Measurements from ENCODE around the gene SIRT2.
A peak's percentile ranks its signal among the peaks of the same experiment; 100 is the strongest.
"Not testable (repeated sequence)": the region's sequence is repeated elsewhere in the genome, so short reads cannot be mapped to it uniquely, and the experiment has no call there.

SIRT2 gene

DNA sequence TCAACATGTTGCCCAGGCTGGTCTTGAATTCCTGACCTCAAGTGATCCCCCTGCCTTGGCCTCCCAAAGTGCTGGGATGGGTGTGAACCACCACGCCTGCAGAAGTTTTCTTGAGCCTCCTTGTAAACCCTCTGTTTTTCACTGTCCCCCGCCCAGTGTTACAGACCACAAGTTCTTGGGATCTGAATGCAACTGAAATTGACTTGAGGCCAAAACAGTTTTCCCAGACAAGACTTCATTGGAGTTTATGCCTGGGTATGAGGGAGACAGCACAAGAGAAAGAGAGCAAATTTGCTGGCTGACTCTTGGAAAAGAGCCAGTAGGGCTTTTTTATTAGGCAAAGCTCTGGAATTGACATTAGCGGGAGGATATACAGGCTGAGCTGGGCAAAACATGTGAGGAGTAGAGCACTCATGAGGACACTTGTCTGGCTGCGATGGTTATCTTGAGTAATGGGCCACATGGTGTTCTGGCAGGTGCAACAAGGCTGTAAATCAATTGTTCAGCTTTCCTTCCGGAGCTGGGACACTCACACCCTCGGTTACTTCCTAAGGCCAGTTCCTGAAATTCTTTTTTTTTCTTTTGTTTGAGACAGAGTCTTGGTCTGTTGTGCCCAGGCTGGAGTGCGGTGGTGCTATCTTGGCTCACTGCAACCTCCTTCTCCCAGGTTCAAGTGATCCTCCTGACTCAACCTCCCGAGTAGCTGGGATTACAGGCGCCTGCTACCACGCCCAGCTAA lies 36.9 kb downstream of the SIRT2 start:
- ChIA-PET POLR2A (ENCODE audit: low non-redundant PET) (interaction anchor here (0.6 kb wide), 1 partner anchor 9 kb away, joined by 3 read pairs; no protein-coding TSS in a partner anchor), CTCF (interaction anchor here (0.6 to 1.4 kb wide), 3 partner anchors 16 to 26 kb away, joined by 3 to 4 read pairs (median 3); no protein-coding TSS in a partner anchor)
- H3K27ac ChIP-seq = peak overlapping the region; percentile 93
- no peak for DNase-seq (ENCODE audit: low spot score)
- TF ChIP-seq, protein P1, sequence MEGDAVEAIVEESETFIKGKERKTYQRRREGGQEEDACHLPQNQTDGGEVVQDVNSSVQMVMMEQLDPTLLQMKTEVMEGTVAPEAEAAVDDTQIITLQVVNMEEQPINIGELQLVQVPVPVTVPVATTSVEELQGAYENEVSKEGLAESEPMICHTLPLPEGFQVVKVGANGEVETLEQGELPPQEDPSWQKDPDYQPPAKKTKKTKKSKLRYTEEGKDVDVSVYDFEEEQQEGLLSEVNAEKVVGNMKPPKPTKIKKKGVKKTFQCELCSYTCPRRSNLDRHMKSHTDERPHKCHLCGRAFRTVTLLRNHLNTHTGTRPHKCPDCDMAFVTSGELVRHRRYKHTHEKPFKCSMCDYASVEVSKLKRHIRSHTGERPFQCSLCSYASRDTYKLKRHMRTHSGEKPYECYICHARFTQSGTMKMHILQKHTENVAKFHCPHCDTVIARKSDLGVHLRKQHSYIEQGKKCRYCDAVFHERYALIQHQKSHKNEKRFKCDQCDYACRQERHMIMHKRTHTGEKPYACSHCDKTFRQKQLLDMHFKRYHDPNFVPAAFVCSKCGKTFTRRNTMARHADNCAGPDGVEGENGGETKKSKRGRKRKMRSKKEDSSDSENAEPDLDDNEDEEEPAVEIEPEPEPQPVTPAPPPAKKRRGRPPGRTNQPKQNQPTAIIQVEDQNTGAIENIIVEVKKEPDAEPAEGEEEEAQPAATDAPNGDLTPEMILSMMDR (conservative IDR thresholded peaks at IDR 0.05; ENCODE audit: low read depth) = no peak

DNA sequence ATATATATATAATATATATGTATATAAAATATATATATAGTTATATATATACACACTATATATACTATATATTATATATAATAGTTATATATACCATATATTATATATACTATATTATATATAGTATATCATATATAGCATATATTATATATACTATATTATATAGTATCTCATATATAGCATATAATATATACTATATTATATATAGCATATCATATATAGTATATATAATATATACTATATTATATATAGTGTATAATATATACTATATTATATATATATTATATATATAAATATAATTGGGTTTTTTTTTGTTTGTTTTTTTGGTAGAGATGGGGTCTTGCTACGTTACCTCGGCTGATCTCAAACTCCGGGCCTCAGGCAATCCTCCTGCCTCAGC lies 38.0 kb downstream of the SIRT2 start:
- CTCF ChIA-PET = interaction anchor here (0.6 kb wide), 1 partner anchor 9 kb away, joined by 4 read pairs; no protein-coding TSS in a partner anchor
- H3K27ac ChIP-seq = peak overlapping the region; percentile 93
- POLR2A ChIA-PET (ENCODE audit: low non-redundant PET) = no interaction called here
- TF ChIP-seq, protein P1 (conservative IDR thresholded peaks at IDR 0.05; ENCODE audit: low read depth) = no peak
- DNase-seq (ENCODE audit: low spot score) = no peak

DNA sequence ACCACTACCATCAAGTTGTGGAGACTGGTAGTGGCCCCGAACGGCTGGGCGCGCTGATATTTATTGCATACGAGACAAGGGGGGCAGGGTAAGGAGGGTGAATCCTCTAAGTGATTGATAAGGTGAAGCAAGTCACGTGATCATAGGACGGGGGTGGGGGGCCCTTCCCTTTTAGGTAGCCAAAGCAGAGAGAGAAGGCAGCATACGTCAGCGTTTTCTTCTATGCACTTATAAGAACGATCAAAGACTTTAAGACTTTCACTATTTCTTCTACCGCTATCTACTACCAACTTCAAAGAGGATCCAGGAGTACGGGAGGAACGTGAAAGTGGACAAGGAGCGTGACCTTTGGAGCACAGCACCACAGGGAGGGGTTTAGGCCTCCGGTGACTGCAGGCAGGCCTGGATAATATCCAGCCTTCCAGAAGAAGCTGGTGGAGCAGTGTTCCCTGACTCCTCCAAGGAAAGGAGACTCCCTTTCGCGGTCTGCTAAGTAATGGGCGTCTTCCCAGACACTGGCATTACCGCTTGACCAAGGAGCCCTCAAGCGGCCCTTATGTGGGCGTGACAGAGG lies 39.7 kb downstream of the SIRT2 start:
- DNase-seq (ENCODE audit: low spot score); CTCF ChIA-PET; POLR2A ChIA-PET (ENCODE audit: low non-redundant PET); H3K27ac ChIP-seq: not testable (repeated sequence)

DNA sequence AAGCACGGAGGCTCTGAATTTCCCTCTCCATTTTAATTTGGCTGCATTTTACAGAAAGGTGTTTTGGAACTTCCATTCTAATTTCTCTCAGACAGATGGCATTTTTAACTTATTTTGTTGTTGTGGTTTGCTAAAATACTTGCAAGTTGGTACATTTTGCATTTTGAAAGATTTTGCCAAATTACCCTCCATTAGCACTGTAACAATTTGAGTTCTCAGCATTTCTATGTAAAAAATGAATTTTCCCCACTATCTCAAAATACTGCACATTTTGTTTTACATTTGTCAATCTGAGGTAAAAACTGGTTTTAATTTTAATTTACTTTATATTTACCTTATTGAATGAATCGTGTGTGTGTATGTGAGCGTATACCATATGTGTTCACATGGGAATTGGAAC lies 42.6 kb downstream of the SIRT2 start:
- H3K27ac ChIP-seq = no peak overlapping the region
- no peak for DNase-seq (ENCODE audit: low spot score)
- TF ChIP-seq, protein P1 (conservative IDR thresholded peaks at IDR 0.05; ENCODE audit: low read depth) = no peak
- ChIA-PET POLR2A (ENCODE audit: low non-redundant PET) (no interaction called here), CTCF (no interaction called here)

DNA sequence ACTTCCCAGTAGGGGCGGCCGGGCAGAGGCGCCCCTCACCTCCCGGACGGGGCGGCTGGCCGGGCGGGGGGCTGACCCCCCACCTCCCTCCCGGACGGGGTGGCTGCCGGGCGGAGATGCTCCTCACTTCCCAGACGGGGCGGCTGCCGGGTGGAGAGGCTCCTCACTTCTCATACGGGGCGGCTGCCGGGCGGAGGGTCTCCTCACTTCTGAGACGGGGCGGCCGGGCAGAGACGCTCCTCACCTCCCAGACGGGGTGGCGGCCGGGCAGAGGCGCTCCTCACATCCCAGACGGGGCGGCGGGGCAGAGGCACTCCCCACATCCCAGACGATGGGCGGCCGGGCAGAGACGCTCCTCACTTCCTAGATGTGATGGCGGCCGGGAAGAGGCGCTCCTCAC lies 43.7 kb downstream of the SIRT2 start:
- POLR2A ChIA-PET (ENCODE audit: low non-redundant PET); H3K27ac ChIP-seq; CTCF ChIA-PET; DNase-seq (ENCODE audit: low spot score): not testable (repeated sequence)

DNA sequence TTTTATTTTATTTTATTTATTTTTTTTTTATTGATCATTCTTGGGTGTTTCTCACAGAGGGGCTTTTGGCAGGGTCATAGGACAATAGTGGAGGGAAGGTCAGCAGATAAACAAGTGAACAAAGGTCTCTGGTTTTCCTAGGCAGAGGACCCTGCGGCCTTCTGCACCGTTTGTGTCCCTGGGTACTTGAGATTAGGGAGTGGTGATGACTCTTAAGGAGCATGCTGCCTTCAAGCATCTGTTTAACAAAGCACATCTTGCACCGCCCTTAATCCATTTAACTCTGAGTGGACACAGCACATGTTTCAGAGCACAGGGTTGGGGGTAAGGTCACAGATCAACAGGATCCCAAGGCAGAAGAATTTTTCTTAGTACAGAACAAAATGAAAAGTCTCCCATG lies 44.5 kb downstream of the SIRT2 start:
- CTCF ChIA-PET; DNase-seq (ENCODE audit: low spot score); POLR2A ChIA-PET (ENCODE audit: low non-redundant PET): not testable (repeated sequence)

DNA sequence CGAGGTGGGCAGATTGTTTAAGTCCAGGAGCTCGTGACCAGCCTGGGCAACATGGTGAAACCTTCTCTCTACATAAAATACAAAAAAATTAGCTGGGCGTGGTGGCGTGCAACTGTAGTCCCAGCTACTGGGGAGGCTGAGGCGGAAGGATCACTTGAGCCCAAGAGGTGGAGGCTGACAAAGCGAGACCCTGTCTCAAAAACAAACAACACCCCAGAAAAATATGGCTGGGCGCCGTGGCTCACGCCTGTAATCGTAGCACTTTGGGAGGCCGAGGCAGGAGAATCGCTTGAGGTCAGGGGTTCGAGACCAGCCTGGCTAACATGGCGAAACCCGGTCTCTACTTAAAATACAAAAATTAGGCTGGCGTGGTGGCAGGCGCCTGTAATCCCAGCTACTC lies 46.2 kb downstream of the SIRT2 start:
- ChIA-PET CTCF (interaction anchor here (1.3 kb wide), 1 partner anchor 34 kb away, joined by 6 read pairs; no protein-coding TSS in a partner anchor), POLR2A (ENCODE audit: low non-redundant PET) (interaction anchor here (0.7 kb wide), 1 partner anchor 9 kb away, joined by 3 read pairs; no protein-coding TSS in a partner anchor)
- TF ChIP-seq, protein P1 (conservative IDR thresholded peaks at IDR 0.05; ENCODE audit: low read depth) = no peak
- DNase-seq (ENCODE audit: low spot score) = no peak
- H3K27ac ChIP-seq = peak overlapping the region; percentile 99

More for the DNA sequence above, 44.5 kb downstream of the SIRT2 start:
- not testable (repeated sequence) for H3K27ac ChIP-seq

All from RWPE1 (cell line).